Transverse colon (tissue), 3 donors: ENCODE data around the gene RUNX3.

Experiments
- CTCF ChIP-seq, 5 experiments: fragments of 200-600 bp in 3 of 5; fragments of 450-650 bp in 2 of 5; sonication (generic) in 3 of 5; IDR thresholded peaks; 1 replicate in 2 of 5; 2 replicates in 3 of 5; pipeline ENCODE4 v1.5.1; 2016 to 2017; ENCODE audit warnings: antibody characterized with exemption in 5 of 5, inconsistent platforms in 3 of 5, mild to moderate bottlenecking in 2 of 5, moderate library complexity in 1 of 5
- POLR2A ChIP-seq: fragments of 450-650 bp; IDR thresholded peaks from one replicate; pipeline ENCODE4 v1.6.1; 2016; ENCODE audit warnings: antibody characterized with exemption, mild to moderate bottlenecking, moderate library complexity

- TF ChIP-seq POLR2A (no peak), CTCF (IDR thresholded peaks at IDR 0.05) (no peak)
Measured at GRCh38 chr1:24912376-24913273, 17.5 kb downstream of the RUNX3 start.
